Activated T-cell treated with anti-CD3 and anti-CD28 coated beads for 24 hours (primary cell): Measurements from ENCODE around the gene CHD8.
A peak's percentile ranks its signal among the peaks of the same experiment; 100 is the strongest.
"Not testable (repeated sequence)": the region's sequence is repeated elsewhere in the genome, so short reads cannot be mapped to it uniquely, and the experiment has no call there.

Source experiments
- DNase-seq: peaks from one replicate; pipeline ENCODE4 v3.0.0-alpha.2; 2020; ENCODE audit warnings: low read depth

Gene CHD8

GRCh38 chr14:21455912-21456667 lies at the start of gene CHD8:
TSS of gene CHD8 (minus strand) at chr14:21456123. CDS start at chr14:21431643, 24,480 bp downstream.
- peak; percentile 99 for DNase-seq

- DNase-seq: no peak
Observed at GRCh38 chr14:21505012-21505553, 49.2 kb upstream of the CHD8 start.

- DNase-seq: no peak
Observed at GRCh38 chr14:21503376-21503775, 47.5 kb upstream of the CHD8 start.

- no peak for DNase-seq
Observed at GRCh38 chr14:21501568-21501967, 45.6 kb upstream of the CHD8 start.

- no peak for DNase-seq
Observed at GRCh38 chr14:21498540-21499526, 42.9 kb upstream of the CHD8 start.

- no peak for DNase-seq
Observed at GRCh38 chr14:21496453-21496852, 40.5 kb upstream of the CHD8 start.

- DNase-seq: no peak
Observed at GRCh38 chr14:21494902-21495762, 39.2 kb upstream of the CHD8 start.

- DNase-seq: no peak
Observed at GRCh38 chr14:21486640-21487087, 30.7 kb upstream of the CHD8 start.

- peak; percentile 92 for DNase-seq
Observed at GRCh38 chr14:21476925-21477681, 21.2 kb upstream of the CHD8 start, which contains the start of the genes RAB2B and TOX4. TSS of gene RAB2B (minus strand) at chr14:21476959. CDS start at chr14:21476872, 87 bp downstream. TSS of gene TOX4 (plus strand) at chr14:21477195. CDS start at chr14:21477279, 84 bp downstream.

- no peak for DNase-seq
Observed at GRCh38 chr14:21476523-21476924, 20.6 kb upstream of the CHD8 start.

- no peak for DNase-seq
Observed at GRCh38 chr14:21475767-21476522, 20.0 kb upstream of the CHD8 start.

GRCh38 chr14:21467616-21468015 lies 11.7 kb upstream of the CHD8 start:
- no peak for DNase-seq

GRCh38 chr14:21455592-21455911 lies 371 bp downstream of the CHD8 start:
- DNase-seq: no peak

GRCh38 chr14:21454843-21455544 lies 929 bp downstream of the CHD8 start:
- DNase-seq: no peak

GRCh38 chr14:21449899-21450216 lies 6.1 kb downstream of the CHD8 start:
- no peak for DNase-seq

- not testable (repeated sequence) for DNase-seq
Observed at GRCh38 chr14:21442657-21443056, 13.3 kb downstream of the CHD8 start.

- no peak for DNase-seq
Observed at GRCh38 chr14:21440859-21441258, 15.1 kb downstream of the CHD8 start.

- peak; percentile 97 for DNase-seq
Observed at GRCh38 chr14:21437063-21437901, 18.6 kb downstream of the CHD8 start.
